Liver (tissue), 9 donors: ENCODE data around the gene TMEM39B. TPM values are rescaled to one million over a fixed set of nuclear protein-coding genes. Genes with fewer than 3 reads are reported as not detected.

Source experiments
- DNase-seq: peaks from one replicate; pipeline ENCODE4 v3.0.0-alpha.2; 2017; ENCODE audit warnings: low spot score
- H3K27ac ChIP-seq, 2 donors: one replicate each; pipeline ENCODE4 v1.7.0; 2013; ENCODE audit warnings: inconsistent platforms in 2 of 2, low read length in 2 of 2, control low read depth in 1 of 2, low read depth in 1 of 2, mild to moderate bottlenecking in 1 of 2
- H3K27me3 ChIP-seq, 4 donors: one replicate each; pipeline versions ENCODE4 v1.6.1 to v1.7.0; 2013; ENCODE audit warnings: low read length in 3 of 4, inconsistent platforms in 1 of 4, mild to moderate bottlenecking in 1 of 4, moderate library complexity in 1 of 4; ENCODE audit not compliant: control insufficient read depth in 4 of 4, insufficient read depth in 4 of 4
- H3K36me3 ChIP-seq, 4 donors: one replicate each; pipeline versions ENCODE4 v1.6.1 to v1.7.0; 2013; ENCODE audit warnings: low read length in 3 of 4, mild to moderate bottlenecking in 3 of 4, low read depth in 1 of 4, moderate library complexity in 1 of 4; ENCODE audit not compliant: control insufficient read depth in 4 of 4, insufficient read depth in 3 of 4
- H3K4me1 ChIP-seq, 4 donors: one replicate each; pipeline versions ENCODE4 v1.6.1 to v1.7.0; 2013; ENCODE audit warnings: low read length in 3 of 4, mild to moderate bottlenecking in 3 of 4, moderate library complexity in 1 of 4; ENCODE audit not compliant: control insufficient read depth in 4 of 4, insufficient read depth in 4 of 4
- H3K4me3 ChIP-seq, 3 donors: one replicate each; pipeline versions ENCODE4 v1.6.1 to v1.7.0; 2013; ENCODE audit warnings: low read length in 3 of 3, control low read depth in 1 of 3, low read depth in 1 of 3, mild to moderate bottlenecking in 1 of 3
- H3K9ac ChIP-seq, 2 donors: one replicate each; pipeline ENCODE4 v1.7.0; 2013; ENCODE audit warnings: low read length in 2 of 2, mild to moderate bottlenecking in 2 of 2, moderate library complexity in 2 of 2, control low read depth in 1 of 2, low read depth in 1 of 2
- H3K9me3 ChIP-seq, 4 donors: one replicate each; pipeline versions ENCODE4 v1.6.1 to v1.7.0; 2013; ENCODE audit warnings: low read length in 3 of 4; ENCODE audit not compliant: control insufficient read depth in 4 of 4
- EGR1 ChIP-seq, 2 donors: IDR thresholded peaks; 2 replicates each; pipeline ENCODE4 v1.6.1; 2016 to 2018; ENCODE audit warnings: antibody characterized with exemption in 2 of 2, low read depth in 2 of 2
- FOXA1 ChIP-seq: IDR thresholded peaks from 2 replicates; pipeline ENCODE4 v1.6.1; 2016; ENCODE audit warnings: antibody characterized with exemption
- FOXA2 ChIP-seq: IDR thresholded peaks from 2 replicates; pipeline ENCODE4 v1.6.1; 2016; ENCODE audit warnings: antibody characterized with exemption
- GABPA ChIP-seq, 2 donors: IDR thresholded peaks in 1 of 2; conservative IDR thresholded peaks in 1 of 2; 2 replicates each; pipeline ENCODE4 v1.6.1; 2016; ENCODE audit warnings: antibody characterized with exemption in 2 of 2, mild to moderate bottlenecking in 1 of 2, moderate library complexity in 1 of 2
- HNF4A ChIP-seq, 2 donors: conservative IDR thresholded peaks; 2 replicates each; pipeline ENCODE4 v1.6.1; 2016; ENCODE audit warnings: antibody characterized with exemption in 2 of 2, mild to moderate bottlenecking in 2 of 2
- HNF4G ChIP-seq: IDR thresholded peaks from 2 replicates; pipeline ENCODE4 v1.6.1; 2016; ENCODE audit warnings: antibody characterized with exemption
- JUND ChIP-seq, 2 donors: IDR thresholded peaks; 2 replicates each; pipeline ENCODE4 v1.6.1; 2016; ENCODE audit warnings: antibody characterized with exemption in 2 of 2
- NR2F2 ChIP-seq: IDR thresholded peaks from 2 replicates; pipeline ENCODE4 v1.6.1; 2016; ENCODE audit warnings: antibody characterized with exemption
- RAD21 ChIP-seq, 2 donors: IDR thresholded peaks; 2 replicates each; pipeline ENCODE4 v1.6.1; 2016; ENCODE audit warnings: antibody characterized with exemption in 2 of 2, mild to moderate bottlenecking in 2 of 2
- RXRA ChIP-seq, 2 donors: IDR thresholded peaks; 2 replicates each; pipeline ENCODE4 v1.6.1; 2017 to 2018; ENCODE audit warnings: antibody characterized with exemption in 2 of 2, mild to moderate bottlenecking in 1 of 2
- SP1 ChIP-seq: IDR thresholded peaks from 2 replicates; pipeline ENCODE4 v1.6.1; 2018; ENCODE audit warnings: antibody characterized with exemption, mild to moderate bottlenecking
- TAF1 ChIP-seq: conservative IDR thresholded peaks from 2 replicates; pipeline ENCODE4 v1.6.1; 2016; ENCODE audit warnings: antibody characterized with exemption, mild to moderate bottlenecking
- YY1 ChIP-seq: IDR thresholded peaks from 2 replicates; pipeline ENCODE4 v1.6.1; 2016; ENCODE audit warnings: antibody characterized with exemption, mild to moderate bottlenecking
- ZBTB33 ChIP-seq: IDR thresholded peaks from 2 replicates; pipeline ENCODE4 v1.6.1; 2016; ENCODE audit warnings: antibody characterized with exemption
- WGBS: extraction: QIAGEN DNeasy Blood & Tissue Kit; methylation state at CpG from one replicate; pipeline ENCODE4 v1.1.7; 2013; 5-methylcytosine and 5-hydroxymethylcytosine counted together
- polyA plus RNA-seq, 2 donors: library from polyadenylated mRNA; stranded (reverse) in 1 of 2; unstranded in 1 of 2; fragments of 200-250 nt in 1 of 2; fragments of >200 nt in 1 of 2; fragmentation: Nextera tagmentation in 1 of 2; extraction: Ambion mirVana in 1 of 2; gene quantifications; one replicate each; pipeline versions ENCODE4 v1.2.1 to v1.2.3, GENCODE V29; 2013 to 2015
- total RNA-seq, 2 donors: library from RNA; depleted of rRNA; stranded (reverse); fragments of >200 nt; gene quantifications; one replicate each; pipeline ENCODE4 v1.2.3, GENCODE V29; 2014
- TF ChIP-seq, protein P1 (sequence below): IDR thresholded peaks from 2 replicates; pipeline ENCODE4 v1.6.1; 2016; ENCODE audit warnings: antibody characterized with exemption
- TF ChIP-seq, protein P2 (sequence below): fragments of 150-350 bp; IDR thresholded peaks from 2 replicates; pipeline ENCODE4 v1.5.1; 2017; ENCODE audit warnings: improper control_type of control experiment, low read depth, low read length; ENCODE audit not compliant: missing input control
- TF ChIP-seq, protein P3 (sequence below): IDR thresholded peaks from 2 replicates; pipeline ENCODE4 v1.6.1; 2016; ENCODE audit warnings: antibody characterized with exemption
- TF ChIP-seq, protein P4 (sequence below): IDR thresholded peaks from 2 replicates; pipeline ENCODE4 v1.6.1; 2016; ENCODE audit warnings: antibody characterized with exemption, mild to moderate bottlenecking
- donor health status: healthy.
- donor health status: healthy.
- donor health status: healthy.
- donor health status: healthy.
- donor health status: healthy.

Gene TMEM39B
- total and polyA plus RNA-seq, 4 donors = 3.0 to 8.1 (median 5.9) TPM

- Histone ChIP-seq H3K4me3 (no peak overlapping the region), H3K4me1 (no peaks in the 10 kb centered on the region), H3K9me3 (no peaks in the 10 kb centered on the region), H3K9ac (no peak overlapping the region), H3K36me3 (peaks cover 14 to 54% (median 35%) of the 10 kb centered on the region in 4 donors), H3K27ac (no peak overlapping the region), H3K27me3 (no peaks in the 10 kb centered on the region)
- DNase-seq = no peak
- no peak for TF ChIP-seq SP1
- no peak for TF ChIP-seq JUND (IDR thresholded peaks at IDR 0.05)
- TF ChIP-seq HNF4G = no peak
- TF ChIP-seq GABPA (IDR thresholded peaks at IDR 0.05 in 1 of 2, conservative IDR thresholded peaks at IDR 0.05 in 1 of 2) = no peak
- TF ChIP-seq, protein P1, sequence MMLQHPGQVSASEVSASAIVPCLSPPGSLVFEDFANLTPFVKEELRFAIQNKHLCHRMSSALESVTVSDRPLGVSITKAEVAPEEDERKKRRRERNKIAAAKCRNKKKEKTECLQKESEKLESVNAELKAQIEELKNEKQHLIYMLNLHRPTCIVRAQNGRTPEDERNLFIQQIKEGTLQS = no peak
- no peak for TF ChIP-seq RAD21 (IDR thresholded peaks at IDR 0.05)
- TF ChIP-seq NR2F2 = no peak
- no peak for TF ChIP-seq FOXA2
- TF ChIP-seq, protein P2, sequence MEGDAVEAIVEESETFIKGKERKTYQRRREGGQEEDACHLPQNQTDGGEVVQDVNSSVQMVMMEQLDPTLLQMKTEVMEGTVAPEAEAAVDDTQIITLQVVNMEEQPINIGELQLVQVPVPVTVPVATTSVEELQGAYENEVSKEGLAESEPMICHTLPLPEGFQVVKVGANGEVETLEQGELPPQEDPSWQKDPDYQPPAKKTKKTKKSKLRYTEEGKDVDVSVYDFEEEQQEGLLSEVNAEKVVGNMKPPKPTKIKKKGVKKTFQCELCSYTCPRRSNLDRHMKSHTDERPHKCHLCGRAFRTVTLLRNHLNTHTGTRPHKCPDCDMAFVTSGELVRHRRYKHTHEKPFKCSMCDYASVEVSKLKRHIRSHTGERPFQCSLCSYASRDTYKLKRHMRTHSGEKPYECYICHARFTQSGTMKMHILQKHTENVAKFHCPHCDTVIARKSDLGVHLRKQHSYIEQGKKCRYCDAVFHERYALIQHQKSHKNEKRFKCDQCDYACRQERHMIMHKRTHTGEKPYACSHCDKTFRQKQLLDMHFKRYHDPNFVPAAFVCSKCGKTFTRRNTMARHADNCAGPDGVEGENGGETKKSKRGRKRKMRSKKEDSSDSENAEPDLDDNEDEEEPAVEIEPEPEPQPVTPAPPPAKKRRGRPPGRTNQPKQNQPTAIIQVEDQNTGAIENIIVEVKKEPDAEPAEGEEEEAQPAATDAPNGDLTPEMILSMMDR = no peak
- TF ChIP-seq, protein P3, sequence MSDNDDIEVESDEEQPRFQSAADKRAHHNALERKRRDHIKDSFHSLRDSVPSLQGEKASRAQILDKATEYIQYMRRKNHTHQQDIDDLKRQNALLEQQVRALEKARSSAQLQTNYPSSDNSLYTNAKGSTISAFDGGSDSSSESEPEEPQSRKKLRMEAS = no peak
- TF ChIP-seq, protein P4, sequence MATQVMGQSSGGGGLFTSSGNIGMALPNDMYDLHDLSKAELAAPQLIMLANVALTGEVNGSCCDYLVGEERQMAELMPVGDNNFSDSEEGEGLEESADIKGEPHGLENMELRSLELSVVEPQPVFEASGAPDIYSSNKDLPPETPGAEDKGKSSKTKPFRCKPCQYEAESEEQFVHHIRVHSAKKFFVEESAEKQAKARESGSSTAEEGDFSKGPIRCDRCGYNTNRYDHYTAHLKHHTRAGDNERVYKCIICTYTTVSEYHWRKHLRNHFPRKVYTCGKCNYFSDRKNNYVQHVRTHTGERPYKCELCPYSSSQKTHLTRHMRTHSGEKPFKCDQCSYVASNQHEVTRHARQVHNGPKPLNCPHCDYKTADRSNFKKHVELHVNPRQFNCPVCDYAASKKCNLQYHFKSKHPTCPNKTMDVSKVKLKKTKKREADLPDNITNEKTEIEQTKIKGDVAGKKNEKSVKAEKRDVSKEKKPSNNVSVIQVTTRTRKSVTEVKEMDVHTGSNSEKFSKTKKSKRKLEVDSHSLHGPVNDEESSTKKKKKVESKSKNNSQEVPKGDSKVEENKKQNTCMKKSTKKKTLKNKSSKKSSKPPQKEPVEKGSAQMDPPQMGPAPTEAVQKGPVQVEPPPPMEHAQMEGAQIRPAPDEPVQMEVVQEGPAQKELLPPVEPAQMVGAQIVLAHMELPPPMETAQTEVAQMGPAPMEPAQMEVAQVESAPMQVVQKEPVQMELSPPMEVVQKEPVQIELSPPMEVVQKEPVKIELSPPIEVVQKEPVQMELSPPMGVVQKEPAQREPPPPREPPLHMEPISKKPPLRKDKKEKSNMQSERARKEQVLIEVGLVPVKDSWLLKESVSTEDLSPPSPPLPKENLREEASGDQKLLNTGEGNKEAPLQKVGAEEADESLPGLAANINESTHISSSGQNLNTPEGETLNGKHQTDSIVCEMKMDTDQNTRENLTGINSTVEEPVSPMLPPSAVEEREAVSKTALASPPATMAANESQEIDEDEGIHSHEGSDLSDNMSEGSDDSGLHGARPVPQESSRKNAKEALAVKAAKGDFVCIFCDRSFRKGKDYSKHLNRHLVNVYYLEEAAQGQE = no peak
- TF ChIP-seq HNF4A (conservative IDR thresholded peaks at IDR 0.05) = no peak
- TF ChIP-seq TAF1 = no peak
- 92% methylated on average over 2 of the region's 2 CpGs for WGBS
Observed at GRCh38 chr1:32048440-32048839, 24.3 kb upstream of the TMEM39B start.

GRCh38 chr1:32051706-32052105, 21.0 kb upstream of the TMEM39B start:
- peaks cover 15 to 58% (median 31%) of the 10 kb centered on the region in 4 donors for H3K36me3 ChIP-seq

More at GRCh38 chr1:32051706-32052105, 21.0 kb upstream of the TMEM39B start:
- Histone ChIP-seq H3K9me3 (no peaks in the 10 kb centered on the region), H3K27me3 (no peaks in the 10 kb centered on the region), H3K4me3 (no peak overlapping the region), H3K27ac (no peak overlapping the region), H3K9ac (no peak overlapping the region), H3K4me1 (no peaks in the 10 kb centered on the region)
- DNase-seq = no peak
- TF ChIP-seq HNF4G (no peak), HNF4A (conservative IDR thresholded peaks at IDR 0.05) (no peak), FOXA1 (no peak), GABPA (IDR thresholded peaks at IDR 0.05 in 1 of 2, conservative IDR thresholded peaks at IDR 0.05 in 1 of 2) (no peak), EGR1 (IDR thresholded peaks at IDR 0.05; ENCODE audit: low read depth in 2 of 2) (no peak), ZBTB33 (no peak), TAF1 (no peak), JUND (IDR thresholded peaks at IDR 0.05) (no peak), YY1 (no peak), RXRA (IDR thresholded peaks at IDR 0.05) (no peak)
- TF ChIP-seq, protein P2 = no peak
- TF ChIP-seq, protein P4 = no peak
- TF ChIP-seq, protein P1 = no peak
- 87% methylated on average over 1 of the region's 1 CpG for WGBS
